ENCODE results near the gene SCD5.

- TF ChIP-seq CTCF (conservative IDR thresholded peaks at IDR 0.05; ENCODE audit: low read length) (no peak), EZH2phosphoT487 (IDR thresholded peaks at IDR 0.05; ENCODE audit: borderline replicate concordance, low read depth, low read length) (no peak)
These were observed 169.2 kb downstream of the SCD5 start for GRCh38 chr4:82629238-82630000.

Measured in OCI-LY7 (cell line).